Occipital lobe (tissue), 2 donors: ENCODE data around the gene HHEX. TPM values are rescaled to one million over a fixed set of nuclear protein-coding genes. Genes with fewer than 3 reads are reported as not detected.

Experiments
- DNase-seq: peaks from one replicate; lab custom pipeline; 2025; lab: John Stamatoyannopoulos, UW
- total RNA-seq: library from RNA; depleted of rRNA; stranded (reverse); fragments of >200 nt; gene quantifications from one replicate; pipeline ENCODE4 v1.2.3, GENCODE V29; 2014

The HHEX gene
- total RNA-seq, 1 donor from 2014 or later: 1.6 TPM

DNA sequence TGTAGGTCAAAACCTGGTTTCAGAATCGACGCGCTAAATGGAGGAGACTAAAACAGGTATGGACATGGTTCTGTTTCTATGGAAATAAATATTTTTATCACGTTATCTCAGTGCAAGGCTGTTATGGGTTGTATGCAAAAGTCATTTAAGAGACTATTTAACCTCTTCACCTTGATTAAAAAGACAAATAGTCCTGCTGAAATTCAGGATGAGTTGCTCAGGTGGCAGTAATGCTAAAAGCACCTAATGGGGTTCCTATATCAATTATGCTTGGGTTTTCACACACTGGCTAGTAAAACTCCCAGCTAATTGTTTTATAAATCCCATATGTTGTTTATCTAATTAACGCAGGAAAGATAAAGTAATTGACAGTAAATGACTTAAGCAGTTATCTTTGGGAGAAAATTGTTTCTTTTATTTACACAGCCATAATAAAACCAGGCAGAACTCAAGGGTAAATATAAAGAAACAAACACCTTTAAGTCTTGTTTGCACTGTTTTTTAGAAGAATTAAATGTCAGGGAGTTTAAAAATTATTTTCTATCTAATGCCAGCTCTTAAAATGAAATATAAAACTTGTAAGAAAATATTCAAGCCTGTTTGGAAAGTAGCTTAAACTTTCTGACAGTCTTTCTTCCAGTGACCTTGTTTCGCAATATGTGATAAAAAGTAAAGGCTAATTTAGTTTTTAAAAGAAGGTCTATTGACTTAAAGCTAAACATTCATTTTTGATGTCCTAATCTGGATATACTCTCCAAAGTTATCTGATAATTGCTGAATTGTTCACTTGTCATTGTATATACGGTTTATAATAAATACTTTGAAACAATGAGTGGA is 3.2 kb downstream of the HHEX start:
- DNase-seq: no peak

DNA sequence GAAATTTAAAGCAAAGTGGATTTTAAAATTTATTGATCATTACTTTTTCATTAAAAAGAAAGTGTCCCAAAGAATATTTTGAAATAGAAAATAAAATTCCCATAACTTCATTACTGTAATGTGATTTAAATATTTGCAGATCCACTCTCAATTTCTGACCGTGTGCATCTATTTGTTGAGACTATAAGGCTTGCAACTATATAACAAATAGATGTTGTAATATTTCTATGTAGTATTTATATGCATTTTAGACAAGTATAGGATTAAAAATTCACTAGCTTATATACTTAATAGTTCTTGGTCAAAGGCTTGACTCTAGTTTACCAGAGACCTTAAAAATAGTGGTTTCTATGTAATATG is 3.8 kb downstream of the HHEX start:
- no peak for DNase-seq

DNA sequence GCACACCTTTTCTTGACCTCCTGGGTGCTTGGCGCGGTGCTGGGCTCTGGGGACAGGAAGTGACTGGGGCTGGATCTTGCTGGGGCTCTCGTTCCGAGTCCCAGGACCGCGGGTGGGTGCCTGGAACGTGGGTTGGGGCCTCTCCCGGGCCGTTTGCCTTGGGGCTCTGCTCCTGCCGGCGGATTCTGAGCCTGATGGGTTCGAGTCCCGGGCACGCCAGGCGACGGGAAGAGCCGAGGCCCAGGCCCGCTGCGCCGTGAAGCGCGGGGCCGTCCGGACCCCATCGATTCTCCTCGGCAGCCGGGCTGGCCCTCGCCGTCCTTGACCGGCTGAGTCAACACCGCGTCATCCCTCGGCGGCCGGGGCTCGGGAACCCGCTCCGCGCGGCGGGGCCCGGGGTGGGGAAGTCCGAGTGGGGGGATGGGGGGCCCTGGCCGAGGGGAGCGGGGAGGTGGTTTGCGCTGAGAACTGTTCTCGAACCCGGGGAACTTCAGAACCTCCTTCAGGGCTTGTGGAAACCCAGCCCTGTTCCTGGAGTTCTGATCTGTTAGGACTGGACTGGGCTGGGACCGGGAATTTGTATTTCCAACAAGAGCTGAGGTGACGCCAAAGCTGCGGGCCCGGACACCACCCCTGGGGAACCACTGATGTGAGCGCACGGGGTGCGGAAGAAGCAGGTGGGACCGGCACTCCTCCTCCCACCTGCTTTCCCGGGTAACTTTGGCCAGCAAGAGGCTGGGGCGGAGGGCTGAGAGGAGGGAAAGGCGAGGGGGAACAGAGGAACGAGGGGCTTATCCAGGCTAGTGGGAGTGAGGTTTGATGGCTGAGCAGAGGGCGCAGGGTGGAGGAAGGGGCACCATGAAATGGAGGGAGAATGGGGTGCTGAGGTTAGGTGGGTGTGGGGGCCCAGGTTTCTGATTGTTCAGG is 6.2 kb downstream of the HHEX start:
- no peak for DNase-seq

DNA sequence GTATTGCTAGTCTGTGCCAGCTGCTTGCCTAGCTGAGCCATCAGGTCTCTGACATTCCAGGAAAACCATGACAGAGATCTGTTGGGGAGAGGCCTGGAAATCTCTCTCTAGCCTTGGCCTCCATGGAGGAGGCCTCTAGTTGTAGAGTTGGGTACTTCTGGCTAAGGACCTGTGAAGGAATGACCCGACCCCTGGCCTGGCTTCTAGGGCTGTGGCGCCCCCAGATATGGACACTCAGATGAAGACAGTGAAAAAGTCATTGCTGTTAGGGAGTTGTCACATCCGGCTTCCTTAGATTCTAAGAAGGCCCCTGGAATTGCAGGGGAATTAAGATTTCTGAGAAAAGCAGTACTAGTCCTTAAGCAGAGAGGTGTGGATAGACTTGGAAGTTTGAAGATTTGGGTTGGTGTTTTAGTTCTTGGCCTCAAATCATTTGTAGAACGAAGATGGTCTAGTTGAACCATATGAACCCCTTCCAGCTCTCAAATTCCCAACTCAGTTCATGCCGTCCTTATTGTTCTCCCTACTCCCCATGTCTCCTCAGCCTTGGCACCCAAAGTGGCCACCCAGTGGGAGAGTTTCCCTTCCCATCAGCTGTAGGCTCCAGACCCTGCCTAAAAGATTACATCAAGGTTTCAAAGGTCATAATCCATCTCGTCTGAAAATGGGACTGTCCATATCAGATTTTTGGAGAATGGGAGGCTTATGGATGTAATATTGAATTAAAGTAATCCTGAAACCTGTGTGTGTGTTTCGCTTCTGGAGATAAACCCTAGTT is 7.0 kb downstream of the HHEX start:
- no peak for DNase-seq

DNA sequence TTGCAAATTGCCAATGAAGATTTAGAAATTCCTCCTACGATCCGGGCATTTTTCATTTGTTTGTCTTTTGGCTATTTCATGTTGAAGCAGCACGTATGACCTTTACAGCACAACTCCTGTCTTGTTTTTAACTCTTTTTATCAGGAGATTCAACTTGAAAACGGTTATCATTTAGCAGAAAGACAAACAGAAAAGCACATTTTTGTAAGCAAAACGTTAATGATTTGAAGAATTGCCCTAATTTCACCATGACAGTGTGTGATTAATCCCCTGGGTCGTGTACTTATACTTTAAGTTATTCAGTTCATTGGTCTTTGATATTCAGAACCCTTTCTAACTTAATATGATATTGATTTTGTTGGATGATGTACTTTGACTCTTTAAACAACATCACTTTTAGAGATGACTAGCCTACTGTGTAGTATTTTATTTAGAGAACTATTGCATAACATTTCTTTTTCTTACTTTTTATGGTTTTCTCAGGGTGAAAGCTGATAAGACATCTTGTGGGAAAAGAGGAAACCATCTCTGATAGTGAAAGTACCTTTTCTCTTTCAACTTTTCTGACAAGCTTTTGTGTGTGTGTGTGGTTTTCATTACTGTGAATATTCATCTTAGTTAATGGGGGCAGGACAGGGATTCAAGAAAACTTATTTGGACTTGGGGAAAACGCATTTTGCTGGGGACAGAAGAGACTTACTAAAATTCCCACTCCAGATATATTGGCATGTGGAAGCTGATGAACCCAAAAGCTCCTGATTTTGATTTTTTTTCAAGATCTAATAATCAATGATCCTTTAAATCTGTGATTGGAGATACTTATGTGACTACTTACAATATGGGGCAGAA is 8.1 kb downstream of the HHEX start:
- DNase-seq: no peak

DNA sequence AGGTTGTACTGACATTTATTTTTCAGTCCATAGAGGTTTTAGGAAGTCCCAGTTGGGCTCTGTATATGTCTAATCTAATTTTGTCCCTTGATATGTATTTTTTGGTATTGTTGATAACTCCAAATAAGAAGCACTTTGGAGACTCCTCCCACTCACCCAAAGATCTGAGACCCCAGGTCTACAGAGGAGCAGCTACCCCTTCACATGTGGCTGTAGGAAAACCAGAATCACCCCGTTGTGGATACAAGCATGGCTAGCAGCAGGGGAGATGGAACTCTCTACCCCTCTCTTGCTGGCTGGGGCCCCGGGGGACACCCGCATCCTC is 9.4 kb downstream of the HHEX start:
- DNase-seq: no peak

DNA sequence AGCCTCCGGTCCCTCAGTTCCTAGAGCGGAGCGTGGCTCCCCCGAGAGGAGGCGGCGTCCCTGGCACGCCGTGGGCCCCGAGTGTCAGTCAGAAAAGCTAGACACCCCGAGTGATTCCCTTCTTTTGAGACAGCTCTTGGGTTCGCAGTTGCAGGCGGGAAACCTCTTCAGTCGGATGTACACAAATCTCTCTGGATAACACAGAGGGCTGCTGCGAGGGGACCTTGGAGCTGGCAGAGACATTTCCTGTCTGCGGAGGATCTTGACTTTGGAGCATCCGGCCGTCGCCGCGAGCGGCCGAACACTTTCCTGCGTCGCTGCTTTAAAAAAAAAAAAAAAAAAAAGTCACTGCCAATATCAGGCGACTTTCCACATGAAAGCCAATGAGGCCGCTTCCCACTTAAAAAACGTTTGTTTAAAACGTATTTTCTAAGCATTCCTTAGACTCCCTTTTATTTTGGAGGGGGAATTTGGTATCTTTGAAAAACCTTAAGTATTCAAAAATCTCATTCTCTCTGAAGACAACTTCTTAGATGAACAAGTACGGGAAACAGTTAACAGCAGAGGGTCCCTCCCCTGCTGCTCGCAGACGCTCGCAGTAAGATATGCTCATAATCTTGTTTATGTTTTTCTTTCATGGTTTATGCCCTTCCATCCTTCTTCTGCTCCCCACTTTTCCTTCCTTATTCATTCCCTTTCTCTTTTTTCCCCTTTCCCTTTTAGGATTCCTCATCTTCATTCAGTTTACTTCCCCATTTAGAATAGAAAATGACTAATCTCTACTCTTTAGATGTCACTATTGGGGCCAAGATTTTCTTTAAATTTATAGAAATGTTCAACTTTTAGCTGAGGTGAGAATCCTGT is 10.0 kb downstream of the HHEX start:
- no peak for DNase-seq

DNA sequence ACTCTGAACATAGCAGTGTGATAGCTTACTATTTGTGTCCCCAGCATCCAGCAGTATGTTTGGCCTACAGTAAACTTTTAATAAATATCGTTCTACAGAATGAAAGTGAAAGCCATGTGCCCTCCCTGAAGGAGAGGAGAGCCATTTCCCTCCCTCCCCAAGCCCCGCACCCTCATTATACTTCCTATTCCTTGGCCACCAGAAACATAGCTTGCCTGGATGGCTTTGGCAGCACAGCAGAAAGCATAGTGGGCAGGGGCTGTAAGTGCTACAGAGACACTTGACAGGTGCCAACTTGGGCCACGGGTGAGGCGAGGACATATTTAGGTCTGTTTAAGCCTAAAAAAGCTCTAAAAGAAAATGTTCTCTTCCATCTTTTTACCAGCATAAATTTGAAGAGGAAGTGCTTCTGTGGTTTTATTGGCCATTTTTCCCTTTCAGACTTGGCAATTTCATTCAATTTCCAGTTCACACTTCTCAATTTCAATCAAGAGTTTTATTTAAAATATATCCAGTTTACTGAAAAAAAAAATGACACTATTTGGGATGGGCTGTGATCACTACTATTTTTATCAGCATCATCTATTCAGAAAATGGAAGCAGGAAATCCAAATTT is 12.7 kb downstream of the HHEX start:
- DNase-seq: no peak

DNA sequence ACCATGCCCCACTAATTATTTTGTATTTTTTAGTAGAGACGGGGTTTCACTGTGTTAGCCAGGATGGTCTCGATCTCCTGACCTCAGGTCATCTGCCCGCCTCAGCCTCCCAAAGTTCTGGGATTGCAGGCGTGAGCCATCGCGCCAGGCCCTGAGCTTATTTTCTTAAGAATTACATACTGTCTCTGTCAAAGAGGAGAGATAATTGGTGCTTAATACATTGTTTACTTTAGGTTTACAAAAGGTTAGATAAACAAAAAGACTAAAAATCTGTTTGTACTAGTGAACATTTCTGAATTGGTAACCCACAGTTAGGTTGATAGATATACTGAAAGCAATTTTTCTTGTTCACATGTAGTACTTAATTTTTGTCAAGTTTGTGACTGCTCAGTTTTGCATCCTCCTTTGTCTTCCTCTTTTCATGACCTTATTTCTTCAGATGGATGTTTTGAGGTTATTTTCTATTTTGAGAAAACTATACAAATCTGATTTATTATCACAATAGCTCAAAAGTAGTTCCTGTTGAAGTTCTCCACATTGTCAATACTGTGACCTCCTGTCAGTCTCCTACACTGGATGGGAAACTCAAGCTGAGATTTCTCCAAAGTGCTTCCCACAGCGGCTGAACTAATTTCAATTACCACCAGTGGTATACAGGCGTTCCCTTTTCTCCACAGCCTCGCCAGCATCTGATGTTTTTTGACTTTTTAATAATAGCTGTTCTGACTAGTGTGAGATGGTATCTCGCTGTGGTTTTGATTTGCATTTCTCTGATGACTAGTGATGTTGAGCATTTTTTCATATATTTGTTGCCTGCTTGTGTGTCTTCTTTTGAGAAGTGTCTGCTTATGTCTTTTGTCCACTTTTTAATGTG is 22.5 kb downstream of the HHEX start:
- no peak for DNase-seq

DNA sequence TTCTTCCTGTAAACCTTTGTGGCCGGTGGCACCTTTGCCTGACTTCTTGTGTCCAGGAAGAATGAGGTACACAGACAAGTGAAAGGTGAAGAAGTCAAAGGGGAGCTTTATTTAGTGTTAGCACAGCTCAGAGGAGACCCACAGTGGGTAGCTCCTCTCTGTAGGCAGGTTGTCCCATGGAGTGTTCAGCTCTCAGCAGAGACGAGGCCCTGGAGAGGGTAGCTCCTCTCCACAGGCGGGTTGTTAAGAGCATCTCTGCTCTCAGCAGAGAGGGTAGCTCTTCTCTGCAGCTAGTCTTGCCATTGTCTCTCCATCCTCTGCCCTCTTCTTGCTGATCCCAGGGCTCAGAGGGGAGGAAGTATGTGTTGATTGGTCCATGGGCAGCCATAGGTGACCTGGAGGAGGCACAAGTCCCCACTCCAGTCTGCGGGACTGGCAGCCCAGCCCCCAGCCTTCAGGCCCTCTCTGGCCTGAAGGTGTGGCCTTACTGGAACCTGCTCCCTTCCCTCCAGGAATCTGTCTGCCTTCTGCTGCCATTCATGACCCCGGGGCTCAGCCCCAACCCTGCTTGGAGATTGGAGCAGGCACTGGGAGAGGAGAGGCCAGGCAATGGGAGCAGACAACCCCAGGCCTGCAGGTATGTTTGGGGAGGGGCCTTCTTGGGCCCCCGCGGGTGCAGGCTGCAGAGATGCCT is 24.5 kb downstream of the HHEX start:
- no peak for DNase-seq

DNA sequence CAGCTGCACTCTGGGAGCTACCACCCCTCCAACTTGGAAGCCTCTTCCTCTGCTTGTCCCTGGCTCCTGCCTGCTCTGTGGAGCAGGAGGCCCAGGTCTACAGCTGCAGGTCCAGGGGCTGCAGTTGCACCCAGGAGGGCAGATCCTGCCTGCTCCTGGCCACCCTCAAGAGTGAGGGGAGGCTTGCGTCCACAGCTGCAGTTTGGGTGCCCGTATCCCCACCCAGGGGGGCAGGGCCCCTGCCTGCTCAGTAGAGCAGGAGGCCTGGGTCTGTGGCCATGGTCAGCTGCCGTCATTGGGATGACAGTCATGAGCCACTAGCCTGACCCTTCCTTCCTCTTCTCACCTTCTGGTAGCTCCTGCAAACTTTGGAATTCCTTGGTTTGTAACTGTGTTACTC is 25.1 kb downstream of the HHEX start:
- no peak for DNase-seq

DNA sequence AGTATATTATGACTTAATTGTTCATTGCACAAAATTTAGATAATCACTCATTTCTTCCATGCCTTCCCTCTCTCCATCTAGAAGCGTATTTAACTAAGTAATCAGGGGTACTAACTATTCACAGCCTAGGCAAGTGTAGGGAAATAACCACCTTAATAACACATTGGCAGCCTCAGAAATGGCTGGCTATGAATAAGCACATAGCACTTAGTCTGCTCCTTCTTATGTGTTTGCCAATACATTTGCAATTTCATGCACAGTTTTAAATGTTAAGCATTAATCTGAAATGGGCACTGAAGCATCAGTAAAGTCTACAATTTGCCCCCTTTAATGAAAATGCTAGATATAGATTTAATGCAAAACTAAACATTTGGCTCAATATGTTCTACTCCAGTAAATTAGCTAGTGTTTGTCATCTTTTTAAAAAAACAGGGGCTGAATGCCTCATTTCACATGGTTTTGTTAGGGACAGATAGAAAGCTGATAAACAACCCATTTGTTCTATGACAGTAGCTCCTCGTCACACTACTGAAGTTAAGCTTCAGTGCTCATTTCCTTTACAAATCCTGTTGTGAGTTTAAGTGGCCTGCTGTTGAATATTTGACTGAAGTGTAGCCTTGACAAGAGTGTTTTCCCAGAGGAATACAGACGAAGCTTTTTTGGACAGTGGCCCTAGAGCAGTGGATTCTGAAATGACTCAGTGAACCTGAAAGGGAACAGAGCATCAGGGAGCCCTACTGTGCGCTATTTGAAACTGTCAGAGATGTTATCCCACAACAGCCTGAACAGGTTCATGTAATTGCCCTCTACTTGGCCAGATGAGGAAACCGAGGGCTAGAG is 30.5 kb downstream of the HHEX start:
- no peak for DNase-seq

DNA sequence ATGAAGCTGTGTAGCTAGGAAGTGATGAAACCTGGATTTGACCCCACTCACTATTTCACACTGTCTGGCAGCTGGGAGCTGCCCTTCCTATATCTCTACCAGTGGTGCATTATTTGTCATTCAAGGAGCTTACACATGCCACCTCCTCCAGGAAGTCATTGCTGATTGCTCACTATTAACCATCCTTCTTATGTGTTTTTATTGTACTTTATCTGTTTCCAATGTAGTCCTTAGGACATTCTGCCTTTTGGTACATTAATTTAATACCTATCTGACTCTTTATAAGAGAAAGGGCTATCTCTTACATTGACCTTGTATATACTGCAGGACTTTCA is 31.0 kb downstream of the HHEX start:
- no peak for DNase-seq

DNA sequence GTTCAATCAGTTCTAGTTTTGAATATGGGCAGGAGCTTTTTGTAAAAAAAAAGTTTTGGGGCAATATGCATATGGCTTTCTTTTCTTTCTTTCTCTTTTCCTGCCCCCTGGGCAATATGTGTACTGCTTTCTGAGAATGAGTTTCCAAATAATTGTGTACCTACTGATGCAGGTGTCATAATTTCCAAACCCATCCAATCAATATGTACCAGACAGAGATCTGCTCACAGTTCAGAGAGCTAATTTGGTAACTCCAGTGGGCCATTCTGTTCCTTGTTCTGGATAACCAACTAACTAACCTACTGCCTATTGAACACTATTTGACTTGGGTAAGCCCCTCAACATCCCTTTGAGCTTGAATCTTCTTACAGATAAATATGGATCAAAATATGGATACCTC is 32.6 kb downstream of the HHEX start:
- no peak for DNase-seq

DNA sequence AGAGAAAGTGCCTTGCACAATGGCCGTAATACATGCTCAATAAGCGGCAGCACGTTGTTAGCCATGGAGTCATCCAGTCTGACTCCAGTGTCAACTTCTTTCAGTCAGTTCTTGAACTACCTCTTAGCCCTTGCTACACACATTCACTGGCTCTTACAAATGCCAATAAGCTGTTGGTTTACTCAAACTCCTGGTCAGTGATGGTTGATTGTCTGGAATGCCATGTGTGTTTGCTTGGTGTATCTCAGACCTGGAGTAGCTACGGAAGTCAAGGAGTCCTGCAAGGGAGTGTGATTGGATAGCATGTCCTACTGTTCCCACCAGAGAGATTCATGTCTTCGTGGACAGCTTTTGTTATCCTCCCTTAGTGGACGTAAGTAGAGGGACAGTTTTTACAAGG is 37.4 kb downstream of the HHEX start:
- DNase-seq: no peak

DNA sequence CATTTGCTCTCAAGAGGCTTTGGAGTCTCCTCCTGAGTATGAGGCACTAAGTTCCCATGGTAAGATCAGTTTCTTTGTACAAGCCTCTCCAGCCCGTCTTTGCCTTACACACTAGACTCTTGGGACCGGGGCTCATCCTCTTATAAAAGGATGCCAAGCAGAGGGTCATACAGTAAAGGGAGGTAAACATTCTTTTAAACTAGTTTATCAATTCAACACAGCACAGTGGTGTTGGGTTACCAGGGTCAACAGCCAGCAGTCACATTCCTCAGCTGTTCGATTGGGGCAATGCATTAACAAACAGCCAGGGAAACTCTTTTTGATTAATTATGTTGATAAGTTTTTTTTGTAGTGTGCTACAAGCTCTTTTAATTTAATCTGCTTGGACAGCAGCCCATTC is 37.8 kb downstream of the HHEX start:
- no peak for DNase-seq

DNA sequence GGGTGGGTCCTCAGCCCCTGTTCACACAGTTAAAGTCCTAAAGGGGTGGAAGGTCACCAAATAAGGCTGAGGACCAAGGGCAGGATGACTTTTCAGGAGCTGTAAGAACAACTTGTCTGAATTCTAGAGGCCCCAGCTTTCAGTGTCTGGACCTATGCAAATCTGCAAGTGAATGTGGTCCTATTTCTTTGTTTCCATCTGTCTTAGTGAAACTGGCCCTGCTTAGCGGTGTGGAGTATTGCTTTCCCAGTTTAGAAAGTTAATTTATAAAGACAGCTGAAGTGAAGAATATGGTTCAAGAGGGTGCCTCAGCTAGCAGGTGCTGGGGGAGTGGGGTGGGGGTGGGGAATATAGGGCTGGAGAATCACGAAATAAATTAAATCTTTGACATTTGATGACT is 40.1 kb downstream of the HHEX start:
- DNase-seq: no peak
